Activated naive CD8-positive, alpha-beta T cell treated with anti-CD3 and anti-CD28 coated beads, Interleukin-2, amount 10 ng/mL, durations not matched to agents 7 days and 5 days (primary cell): Measurements from ENCODE around the gene FAM177B. TPM values are rescaled to one million over a fixed set of nuclear protein-coding genes. Genes with fewer than 3 reads are reported as not detected.

ENCODE experiments used
- ATAC-seq: fragments of 150-1000 bp; cut with Tn5 transposase; one replicate; pipeline ENCODE4 v1.10.0; 2021; ENCODE audit warnings: low read depth, moderate library complexity
- POLR2A ChIA-PET: fragments of 350-600 bp; sonication (Branson Sonifier 250); formaldehyde crosslinking; loops from one replicate; lab custom pipeline; 2021; ENCODE audit warnings: antibody characterized with exemption; lab: Charles Lee
- DNase-seq: peaks from one replicate; pipeline ENCODE4 v3.0.0; 2021
- H3K27ac Mint-ChIP-seq: one replicate; pipeline ENCODE4 v1.8.0; 2022; ENCODE audit warnings: mild to moderate bottlenecking, mixed read lengths
- H3K27me3 Mint-ChIP-seq: one replicate; pipeline ENCODE4 v1.8.0; 2022; ENCODE audit warnings: mild to moderate bottlenecking, moderate library complexity, mixed read lengths
- H3K36me3 Mint-ChIP-seq: one replicate; pipeline ENCODE4 v1.8.0; 2021; ENCODE audit warnings: mild to moderate bottlenecking, mixed read lengths
- H3K4me1 Mint-ChIP-seq: one replicate; pipeline ENCODE4 v1.8.0; 2021; ENCODE audit warnings: mixed read lengths
- H3K4me3 Mint-ChIP-seq: one replicate; pipeline ENCODE4 v1.8.0; 2022; ENCODE audit warnings: mild to moderate bottlenecking, moderate library complexity, mixed read lengths
- H3K9me3 Mint-ChIP-seq: one replicate; pipeline ENCODE4 v1.8.0; 2021; ENCODE audit warnings: mixed read lengths
- total RNA-seq, 2 experiments: library from RNA; stranded (reverse); gene quantifications; one replicate each; pipeline ENCODE4 v1.2.3, GENCODE V29; 2021

Gene FAM177B
- total RNA-seq, 2 experiments from 2014 or later: not detected

DNA sequence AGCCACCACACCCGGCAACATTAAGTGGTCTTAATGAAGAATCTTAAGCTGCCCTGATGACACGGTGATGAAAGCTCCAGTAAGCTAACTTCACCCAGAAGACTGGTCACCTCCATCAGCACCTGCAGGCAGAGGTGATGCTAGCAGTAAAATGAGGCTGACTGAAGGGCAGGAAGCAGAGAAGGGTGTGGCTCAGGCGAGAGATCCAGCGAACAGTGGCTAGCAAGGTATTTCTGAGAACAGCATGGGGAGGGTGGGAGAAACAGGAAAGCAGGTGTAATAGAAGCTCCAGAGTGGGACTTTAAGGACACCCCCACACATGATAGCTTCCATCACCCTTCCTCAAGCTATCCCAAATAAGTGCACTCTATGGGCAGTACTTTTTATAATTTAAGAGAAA is 62.0 kb downstream of the FAM177B start:
- peak; percentile 58 for ATAC-seq
- peaks cover 14% of the 10 kb centered on the region for H3K27me3 Mint-ChIP-seq
- DNase-seq: no peak
- POLR2A ChIA-PET: no interaction called here
- peak overlapping the region; percentile 15 for H3K4me3 Mint-ChIP-seq
- no peak overlapping the region for H3K27ac Mint-ChIP-seq
- H3K36me3 Mint-ChIP-seq: no peaks in the 10 kb centered on the region
- peaks cover 12% of the 10 kb centered on the region for H3K4me1 Mint-ChIP-seq
- no peaks in the 10 kb centered on the region for H3K9me3 Mint-ChIP-seq

Other genes with a start within 250 kb of the FAM177B start
- under 1 TPM in 1 of 2 experiments, not detected in 1; 0.19 TPM for gene HHIPL2, start 189.1 kb upstream of the FAM177B start, total RNA-seq
- 10 to 100 TPM; 12.1 to 14.4 TPM for gene TAF1A, start 147.3 kb upstream of the FAM177B start, total RNA-seq
- 10 to 100 TPM; 80.7 to 82.3 TPM for gene MIA3, start 119.1 kb upstream of the FAM177B start, total RNA-seq
- 10 to 100 TPM; 62.8 to 65.0 TPM for gene AIDA, start 24.7 kb upstream of the FAM177B start, total RNA-seq
- gene BROX, start 24.6 kb upstream of the FAM177B start, total RNA-seq: 10 to 100 TPM; 46.0 to 48.6 TPM
- 1 to 10 TPM; 2.6 to 2.7 TPM for gene DISP1, start 77.8 kb downstream of the FAM177B start, total RNA-seq